A549 (cell line): ENCODE measurements around the gene PCID2. TPM values are rescaled to one million over a fixed set of nuclear protein-coding genes. Genes with fewer than 3 reads are reported as not detected.

Source experiments
- ATAC-seq, 2 experiments: fragments of 200-7000 bp in 1 of 2; fragments of >200 bp in 1 of 2; cut with Nextera tagmentation in 1 of 2; cut with Tn5 transposase in 1 of 2; 3 replicates each; pipeline versions ENCODE4 v1.8.0 to v1.9.1; 2018 to 2020; ENCODE audit warnings: mild to moderate bottlenecking in 1 of 2, moderate library complexity in 1 of 2
- CTCF ChIA-PET: fragments of 300-600 bp; sonication (Branson Sonifier 250); formaldehyde crosslinking; extraction: SDS; loops from one replicate; lab custom pipeline; 2021; ENCODE audit warnings: antibody characterized with exemption, inconsistent platforms; lab: Yijun Ruan, JAX
- POLR2A ChIA-PET: fragments of 350-600 bp; formaldehyde crosslinking; extraction: SDS; loops from one replicate; lab custom pipeline; 2021; ENCODE audit warnings: antibody characterized with exemption, inconsistent platforms; lab: Yijun Ruan, JAX
- DNase-seq, 2 experiments: peaks; one replicate each; pipeline versions ENCODE4 v3.0.0 to v3.0.0-alpha.2; 2011 to 2016; ENCODE audit warnings: low read depth in 1 of 2, low spot score in 1 of 2
- FAIRE-seq: peaks from 2 replicates; lab custom pipeline; 2011; peaks lifted over from hg19 to GRCh38; lab: Jason Lieb, UNC
- H3K27ac ChIP-seq, 2 experiments: fragments of >200 bp; sonication (Bioruptor Twin); formaldehyde crosslinking; 3 replicates each; pipeline ENCODE4 v1.5.1; 2016 to 2017
- H3K4me1 ChIP-seq: fragments of >200 bp; sonication (Bioruptor Twin); formaldehyde crosslinking; 3 replicates; pipeline ENCODE4 v1.6.1; 2016
- H3K4me2 ChIP-seq: fragments of >200 bp; sonication (Bioruptor Twin); formaldehyde crosslinking; 3 replicates; pipeline ENCODE4 v1.6.1; 2016
- H3K4me3 ChIP-seq: fragments of >200 bp; sonication (Bioruptor Twin); formaldehyde crosslinking; 3 replicates; pipeline ENCODE4 v1.5.1; 2016
- H3K9me3 ChIP-seq: fragments of >200 bp; sonication (Bioruptor Twin); formaldehyde crosslinking; 3 replicates; pipeline ENCODE4 v1.6.1; 2016
- CBX2 ChIP-seq: fragments of 200-600 bp; sonication (generic); IDR thresholded peaks from 2 replicates; pipeline ENCODE4 v1.6.1; 2016; ENCODE audit warnings: low read depth, mild to moderate bottlenecking, borderline replicate concordance
- CHD4 ChIP-seq: fragments of 200-600 bp; sonication (generic); IDR thresholded peaks from 2 replicates; pipeline ENCODE4 v1.6.1; 2016; ENCODE audit warnings: antibody characterized with exemption, mild to moderate bottlenecking, borderline replicate concordance
- E2F6 ChIP-seq: IDR thresholded peaks from 2 replicates; pipeline ENCODE4 v1.6.1; 2012; ENCODE audit warnings: low read depth, borderline replicate concordance
- EHMT2 ChIP-seq: fragments of 200-600 bp; sonication (generic); IDR thresholded peaks from 2 replicates; pipeline ENCODE4 v1.6.1; 2016; ENCODE audit warnings: antibody characterized with exemption, low read depth, mild to moderate bottlenecking, moderate library complexity
- EP300 ChIP-seq, 2 experiments: fragments of >200 bp; sonication (Bioruptor Twin); formaldehyde crosslinking; IDR thresholded peaks; 2 replicates in 1 of 2; 3 replicates in 1 of 2; pipeline ENCODE4 v1.6.1; 2016 to 2017
- ESRRA ChIP-seq: fragments of 150-350 bp; IDR thresholded peaks from 2 replicates; pipeline ENCODE4 v1.6.1; 2014; ENCODE audit warnings: mild to moderate bottlenecking, low read length, borderline replicate concordance
- FOSL2 ChIP-seq, 2 experiments: fragments of 450-650 bp in 1 of 2; fragments of >200 bp in 1 of 2; sonication (Bioruptor Twin) in 1 of 2; formaldehyde crosslinking; IDR thresholded peaks; 2 replicates each; pipeline versions ENCODE4 v1.5.0 to v1.6.1; 2016 to 2020; ENCODE audit warnings: mild to moderate bottlenecking in 1 of 2, moderate library complexity in 1 of 2
- FOXS1 ChIP-seq: fragments of 250-450 bp; sonication (Bioruptor Pico); IDR thresholded peaks from 2 replicates; pipeline ENCODE4 v1.5.0; 2020; ENCODE audit warnings: mild to moderate bottlenecking, moderate library complexity
- GATA3 ChIP-seq: IDR thresholded peaks from 2 replicates; pipeline ENCODE4 v1.6.1; 2012; ENCODE audit warnings: borderline replicate concordance
- HDAC2 ChIP-seq: fragments of 200-600 bp; sonication (generic); IDR thresholded peaks from 2 replicates; pipeline ENCODE4 v1.6.1; 2016
- HOXB5 ChIP-seq: fragments of 250-450 bp; sonication (Bioruptor Pico); IDR thresholded peaks from 2 replicates; pipeline ENCODE4 v1.5.0; 2020; ENCODE audit warnings: mild to moderate bottlenecking, moderate library complexity
- JUN ChIP-seq, 2 experiments: fragments of >200 bp; sonication (Bioruptor Twin); formaldehyde crosslinking; IDR thresholded peaks; 2 replicates in 1 of 2; 3 replicates in 1 of 2; pipeline ENCODE4 v1.6.1; 2016 to 2017
- MAFK ChIP-seq: fragments of 450-650 bp; IDR thresholded peaks from 2 replicates; pipeline ENCODE4 v1.6.1; 2014; ENCODE audit not compliant: partially characterized antibody
- MAX ChIP-seq: IDR thresholded peaks from 2 replicates; pipeline ENCODE4 v1.6.1; 2012
- NPAS2 ChIP-seq: fragments of 250-450 bp; sonication (Bioruptor Pico); IDR thresholded peaks from 2 replicates; pipeline ENCODE4 v1.8.0; 2022; ENCODE audit warnings: mild to moderate bottlenecking, moderate library complexity, borderline replicate concordance
- PHF8 ChIP-seq: fragments of 200-600 bp; sonication (generic); IDR thresholded peaks from 2 replicates; pipeline ENCODE4 v1.6.1; 2016; ENCODE audit warnings: low read depth, mild to moderate bottlenecking, antibody characterized with exemption, moderate library complexity, borderline replicate concordance
- POLR2AphosphoS2 ChIP-seq: conservative IDR thresholded peaks from 2 replicates; pipeline ENCODE4 v1.6.1; 2012; ENCODE audit warnings: low read length, improper control_type of control experiment, inconsistent platforms
- RNF2 ChIP-seq: fragments of 200-600 bp; sonication (generic); IDR thresholded peaks from 2 replicates; pipeline ENCODE4 v1.6.1; 2016; ENCODE audit warnings: low read depth, mild to moderate bottlenecking, antibody characterized with exemption, moderate library complexity, borderline replicate concordance
- SMC3 ChIP-seq: fragments of >200 bp; sonication (Bioruptor Twin); formaldehyde crosslinking; IDR thresholded peaks from 3 replicates; pipeline ENCODE4 v1.6.1; 2018; ENCODE audit warnings: inconsistent platforms
- SREBF2 ChIP-seq: fragments of 450-650 bp; IDR thresholded peaks from 2 replicates; pipeline ENCODE4 v1.6.1; 2014; ENCODE audit warnings: mild to moderate bottlenecking, moderate library complexity
- TP53 ChIP-seq: fragments of 250-450 bp; sonication (Bioruptor Pico); IDR thresholded peaks from 2 replicates; pipeline ENCODE4 v1.5.0; 2021; ENCODE audit warnings: mild to moderate bottlenecking, moderate library complexity
- ZFP36 ChIP-seq: fragments of 450-650 bp; IDR thresholded peaks from 2 replicates; pipeline ENCODE4 v1.6.1; 2014; ENCODE audit warnings: borderline replicate concordance; ENCODE audit not compliant: partially characterized antibody
- ZNF302 ChIP-seq: fragments of 250-450 bp; sonication (Bioruptor Pico); IDR thresholded peaks from 2 replicates; pipeline ENCODE4 v1.9.0; 2021; ENCODE audit warnings: inconsistent platforms, mild to moderate bottlenecking, moderate library complexity
- WGBS: methylation state at CpG from one replicate; pipeline ENCODE4 v1.1.6; 2017; ENCODE audit errors: missing lambda C conversion rate; 5-methylcytosine and 5-hydroxymethylcytosine counted together
- polyA plus RNA-seq, 4 experiments: library from polyadenylated mRNA; depleted of rRNA in 3 of 4; stranded (reverse); fragments of >200 nt; fragmentation: RNase III in 1 of 4; extraction: RNeasy Plus Mini Kit Qiagen cat#74134 plus additional on column Dnase treatment in 1 of 4; gene quantifications; 2 replicates in 3 of 4; 3 replicates in 1 of 4; pipeline ENCODE4 v1.2.3, GENCODE V29; 2011 to 2017
- TF ChIP-seq, protein P1 (sequence below): fragments of 450-650 bp; IDR thresholded peaks from 2 replicates; pipeline ENCODE4 v1.6.1; 2014; ENCODE audit warnings: antibody characterized with exemption
- TF ChIP-seq, protein P2 (sequence below): fragments of 250-450 bp; sonication (Bioruptor Pico); IDR thresholded peaks from 2 replicates; pipeline ENCODE4 v1.5.0; 2021; ENCODE audit warnings: mild to moderate bottlenecking, moderate library complexity, borderline replicate concordance
- TF ChIP-seq, protein P3 (sequence below): fragments of >200 bp; sonication (Bioruptor Twin); formaldehyde crosslinking; IDR thresholded peaks from 3 replicates; pipeline ENCODE4 v1.6.1; 2016
- TF ChIP-seq, protein P4 (sequence below): fragments of >200 bp; sonication (Bioruptor Twin); formaldehyde crosslinking; IDR thresholded peaks from 2 replicates; pipeline ENCODE4 v1.6.1; 2016

Gene PCID2
- polyA plus RNA-seq, 2 of the 4 experiments (the other 2 are of a cell fraction): 37.7 to 68.7 TPM

- TF ChIP-seq, protein P1, sequence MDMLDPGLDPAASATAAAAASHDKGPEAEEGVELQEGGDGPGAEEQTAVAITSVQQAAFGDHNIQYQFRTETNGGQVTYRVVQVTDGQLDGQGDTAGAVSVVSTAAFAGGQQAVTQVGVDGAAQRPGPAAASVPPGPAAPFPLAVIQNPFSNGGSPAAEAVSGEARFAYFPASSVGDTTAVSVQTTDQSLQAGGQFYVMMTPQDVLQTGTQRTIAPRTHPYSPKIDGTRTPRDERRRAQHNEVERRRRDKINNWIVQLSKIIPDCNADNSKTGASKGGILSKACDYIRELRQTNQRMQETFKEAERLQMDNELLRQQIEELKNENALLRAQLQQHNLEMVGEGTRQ: no peak
- TF ChIP-seq MAFK: no peak
- no peak for TF ChIP-seq HOXB5 (CRISPR knock-in tag)
- TF ChIP-seq SMC3: no peak
Observed at GRCh38 chr13:113142876-113143275, 65.6 kb downstream of the PCID2 start (continued).

- Histone ChIP-seq H3K27ac (no peak overlapping the region), H3K4me1 (no peaks in the 10 kb centered on the region), H3K4me2 (no peak overlapping the region), H3K4me3 (no peak overlapping the region)
- FAIRE-seq: no peak
- CTCF ChIA-PET: interaction anchor here (2.2 kb wide), 1 partner anchor 9 kb away, joined by 6 read pairs; no protein-coding TSS in a partner anchor
- no peak for TF ChIP-seq POLR2AphosphoS2
- no peak for TF ChIP-seq GATA3
- TF ChIP-seq, all 56 proteins: peak for 0
- H3K9me3 ChIP-seq: no peaks in the 10 kb centered on the region
- no peak for DNase-seq
- ATAC-seq: no peak
- 85% methylated on average over 16 of the region's 18 CpGs for WGBS
- POLR2A ChIA-PET: no interaction called here
Observed at GRCh38 chr13:113141601-113141970, 66.9 kb downstream of the PCID2 start.

DNA sequence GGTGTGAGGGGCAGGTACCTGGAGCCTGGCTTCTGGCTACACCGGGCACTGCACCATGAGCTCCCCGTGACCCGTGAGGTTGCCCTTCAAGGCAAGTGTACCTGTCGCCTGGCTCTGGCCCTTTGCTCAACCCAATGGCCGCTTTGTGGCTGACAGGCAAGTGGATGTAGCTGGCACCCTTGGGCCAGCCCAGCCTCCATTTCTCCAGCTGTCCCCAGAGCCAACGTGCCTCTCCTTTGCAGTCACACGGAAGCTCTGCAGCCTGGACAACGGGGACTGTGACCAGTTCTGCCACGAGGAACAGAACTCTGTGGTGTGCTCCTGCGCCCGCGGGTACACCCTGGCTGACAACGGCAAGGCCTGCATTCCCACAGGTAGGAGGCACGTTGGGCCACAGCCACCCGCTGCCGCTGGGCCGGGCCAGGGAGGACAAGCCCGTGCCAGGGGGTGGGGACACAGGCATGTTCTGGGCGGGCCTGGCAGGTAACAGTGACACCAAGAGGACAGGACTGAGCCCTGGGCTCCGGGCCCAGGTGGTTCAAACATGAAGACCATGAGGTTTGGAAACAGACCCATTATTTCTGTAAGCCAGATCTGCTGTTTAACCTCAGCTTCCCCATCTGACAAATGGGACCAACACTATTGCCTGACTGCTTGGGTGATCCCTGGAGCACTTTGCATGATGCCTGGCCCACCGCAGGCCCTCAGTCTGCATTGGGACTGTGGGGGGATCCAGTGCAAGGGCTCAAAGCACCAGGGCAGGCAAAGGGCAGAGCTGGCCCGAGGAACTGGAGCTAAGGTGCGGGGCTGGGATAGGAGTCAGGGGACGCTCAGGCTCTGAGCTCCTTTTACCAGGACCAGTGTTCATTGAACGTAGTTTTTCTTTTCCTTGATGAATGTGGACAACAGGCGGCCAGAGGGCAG is 67.5 kb downstream of the PCID2 start:
- FAIRE-seq (no peak), ATAC-seq (no peak)

DNA sequence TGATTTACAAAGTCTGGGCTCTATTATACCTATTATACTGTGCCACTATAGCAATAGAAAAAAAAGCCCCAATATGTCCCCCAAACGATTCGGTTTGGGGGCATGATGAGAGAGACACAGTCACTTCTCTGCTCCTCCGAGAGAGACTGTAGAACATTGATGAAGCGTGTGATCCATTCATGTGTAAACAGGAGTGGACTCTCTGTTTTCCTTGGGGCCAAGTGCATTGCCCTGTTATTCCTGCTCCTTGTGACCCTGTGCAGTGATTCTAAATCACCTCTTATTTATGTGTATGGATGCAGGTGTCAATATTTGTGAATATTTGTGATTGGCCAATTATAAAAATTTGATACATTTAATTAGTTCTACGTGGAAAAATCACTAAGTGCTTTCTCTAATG is 68.9 kb downstream of the PCID2 start:
- H3K4me2 ChIP-seq: no peak overlapping the region
- TF ChIP-seq EHMT2 (no peak), ZNF302 (no peak), CHD4 (no peak), CBX2 (no peak), HDAC2 (no peak), RNF2 (no peak), ZFP36 (no peak), PHF8 (no peak), SREBF2 (no peak), JUN (IDR thresholded peaks at IDR 0.05) (no peak), TP53 (CRISPR knock-in tag) (no peak), E2F6 (no peak)
- TF ChIP-seq, protein P2, sequence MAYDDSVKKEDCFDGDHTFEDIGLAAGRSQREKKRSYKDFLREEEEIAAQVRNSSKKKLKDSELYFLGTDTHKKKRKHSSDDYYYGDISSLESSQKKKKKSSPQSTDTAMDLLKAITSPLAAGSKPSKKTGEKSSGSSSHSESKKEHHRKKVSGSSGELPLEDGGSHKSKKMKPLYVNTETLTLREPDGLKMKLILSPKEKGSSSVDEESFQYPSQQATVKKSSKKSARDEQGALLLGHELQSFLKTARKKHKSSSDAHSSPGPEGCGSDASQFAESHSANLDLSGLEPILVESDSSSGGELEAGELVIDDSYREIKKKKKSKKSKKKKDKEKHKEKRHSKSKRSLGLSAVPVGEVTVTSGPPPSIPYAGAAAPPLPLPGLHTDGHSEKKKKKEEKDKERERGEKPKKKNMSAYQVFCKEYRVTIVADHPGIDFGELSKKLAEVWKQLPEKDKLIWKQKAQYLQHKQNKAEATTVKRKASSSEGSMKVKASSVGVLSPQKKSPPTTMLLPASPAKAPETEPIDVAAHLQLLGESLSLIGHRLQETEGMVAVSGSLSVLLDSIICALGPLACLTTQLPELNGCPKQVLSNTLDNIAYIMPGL (CRISPR knock-in tag): no peak
- TF ChIP-seq, protein P3, sequence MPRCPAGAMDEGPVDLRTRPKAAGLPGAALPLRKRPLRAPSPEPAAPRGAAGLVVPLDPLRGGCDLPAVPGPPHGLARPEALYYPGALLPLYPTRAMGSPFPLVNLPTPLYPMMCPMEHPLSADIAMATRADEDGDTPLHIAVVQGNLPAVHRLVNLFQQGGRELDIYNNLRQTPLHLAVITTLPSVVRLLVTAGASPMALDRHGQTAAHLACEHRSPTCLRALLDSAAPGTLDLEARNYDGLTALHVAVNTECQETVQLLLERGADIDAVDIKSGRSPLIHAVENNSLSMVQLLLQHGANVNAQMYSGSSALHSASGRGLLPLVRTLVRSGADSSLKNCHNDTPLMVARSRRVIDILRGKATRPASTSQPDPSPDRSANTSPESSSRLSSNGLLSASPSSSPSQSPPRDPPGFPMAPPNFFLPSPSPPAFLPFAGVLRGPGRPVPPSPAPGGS: no peak
- ChIA-PET POLR2A (no interaction called here), CTCF (interaction anchor here (0.6 kb wide), 1 partner anchor 74 kb away, joined by 5 read pairs; no protein-coding TSS in a partner anchor)
- WGBS: 41% methylated on average over 5 of the region's 5 CpGs
- no peak overlapping the region for H3K4me3 ChIP-seq
- no peaks in the 10 kb centered on the region for H3K9me3 ChIP-seq
- DNase-seq (no peak), FAIRE-seq (no peak), ATAC-seq (no peak)
- no peaks in the 10 kb centered on the region for H3K4me1 ChIP-seq
- H3K27ac ChIP-seq: no peak overlapping the region

More for the DNA sequence above, 67.5 kb downstream of the PCID2 start:
- no peaks in the 10 kb centered on the region for H3K9me3 ChIP-seq
- 82% methylated on average over 7 of the region's 26 CpGs for WGBS
- POLR2A ChIA-PET: no interaction called here
- no peak overlapping the region for H3K27ac ChIP-seq
- CTCF ChIA-PET: interaction anchor here (2.2 kb wide), 1 partner anchor 8 kb away, joined by 6 read pairs; no protein-coding TSS in a partner anchor
- H3K4me3 ChIP-seq: no peak overlapping the region
- H3K4me2 ChIP-seq: no peak overlapping the region
- TF ChIP-seq EP300 (IDR thresholded peaks at IDR 0.05) (no peak), MAX (no peak), ZNF302 (no peak), ESRRA (no peak), FOXS1 (CRISPR knock-in tag) (no peak), ZFP36 (no peak), FOSL2 (IDR thresholded peaks at IDR 0.05) (no peak), FOSL2 (CRISPR knock-in tag; IDR thresholded peaks at IDR 0.05) (no peak), NPAS2 (CRISPR knock-in tag) (no peak), MAFK (no peak), EHMT2 (no peak)
- TF ChIP-seq, protein P4, sequence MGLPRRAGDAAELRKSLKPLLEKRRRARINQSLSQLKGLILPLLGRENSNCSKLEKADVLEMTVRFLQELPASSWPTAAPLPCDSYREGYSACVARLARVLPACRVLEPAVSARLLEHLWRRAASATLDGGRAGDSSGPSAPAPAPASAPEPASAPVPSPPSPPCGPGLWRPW: no peak
- no peaks in the 10 kb centered on the region for H3K4me1 ChIP-seq
- DNase-seq: no peak
